Jurkat, Clone E6-1 (cell line): ENCODE results near the gene MGAT4A.
"Not testable (repeated sequence)": the region's sequence is repeated elsewhere in the genome, so short reads cannot be mapped to it uniquely, and the experiment has no call there.

Experiments
- DNase-seq: peaks from one replicate; pipeline ENCODE4 v3.0.0-alpha.2; 2011; ENCODE audit warnings: low read depth, low spot score
- H3K4me3 ChIP-seq: 2 replicates; pipeline ENCODE4 v1.5.1; 2011; ENCODE audit warnings: mild to moderate bottlenecking, low read length, control low read depth, moderate library complexity

MGAT4A gene

DNA sequence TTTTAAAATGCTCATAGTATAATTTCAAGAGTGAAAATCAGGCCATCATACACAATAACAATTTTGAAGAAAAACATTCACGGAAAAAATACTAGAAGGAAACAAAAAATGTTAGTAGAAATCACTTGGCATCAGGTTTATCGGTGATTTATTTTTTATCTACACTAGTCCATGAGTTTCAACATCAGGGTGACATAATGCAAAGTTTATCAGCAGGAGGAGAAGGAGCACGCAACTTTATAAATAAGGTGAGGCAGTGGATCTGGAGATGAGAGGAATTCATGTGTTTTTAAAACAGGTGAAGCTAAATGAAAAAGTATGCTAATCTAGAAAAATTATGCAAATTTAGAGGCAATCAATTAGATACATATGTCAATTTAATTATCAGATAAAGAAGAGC, 54.2 kb downstream of the MGAT4A start:
- DNase-seq = no peak
- no peak overlapping the region for H3K4me3 ChIP-seq

GRCh38 chr2:98674233-98674964, 56.5 kb downstream of the MGAT4A start:
- no peak for DNase-seq
- H3K4me3 ChIP-seq = no peak overlapping the region

- no peak overlapping the region for H3K4me3 ChIP-seq
- no peak for DNase-seq
Measured at GRCh38 chr2:98669675-98670074, 61.3 kb downstream of the MGAT4A start.

GRCh38 chr2:98665677-98666076, 65.3 kb downstream of the MGAT4A start:
- no peak for DNase-seq
- H3K4me3 ChIP-seq = no peak overlapping the region

GRCh38 chr2:98664323-98664722, 66.6 kb downstream of the MGAT4A start:
- peak; percentile 93 for DNase-seq
- peak overlapping the region; percentile 1; the same call in 1 of the 2 replicates for H3K4me3 ChIP-seq

GRCh38 chr2:98663511-98664090, 67.3 kb downstream of the MGAT4A start:
- DNase-seq = peak; percentile 85
- peak overlapping the region; percentile 30 for H3K4me3 ChIP-seq

- H3K4me3 ChIP-seq = peak overlapping the region; percentile 46
- not testable (repeated sequence) for DNase-seq
Measured at GRCh38 chr2:98659491-98659840, 71.5 kb downstream of the MGAT4A start.

- peak; percentile 53 for DNase-seq
- H3K4me3 ChIP-seq = peak overlapping the region; percentile 46
Measured at GRCh38 chr2:98658816-98659490, 72.0 kb downstream of the MGAT4A start.

DNA sequence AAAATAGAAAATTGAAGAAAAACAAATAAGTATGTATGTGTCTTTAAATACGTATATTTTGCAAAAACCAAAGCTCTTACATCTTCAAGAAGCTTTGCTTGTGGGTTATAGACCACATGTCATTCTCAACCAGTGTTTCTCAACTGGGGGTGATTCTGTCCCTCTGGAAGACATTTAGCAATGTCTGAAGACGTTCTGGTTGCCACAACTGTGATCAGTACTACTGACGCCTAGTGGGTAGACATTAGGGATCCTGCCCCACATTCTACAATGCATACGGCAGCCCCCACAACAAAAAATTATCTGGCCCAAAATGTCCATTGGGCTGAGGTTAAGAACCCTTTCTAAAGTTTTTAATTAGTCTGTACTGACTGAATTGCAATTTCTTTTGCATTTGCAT, 74.1 kb downstream of the MGAT4A start:
- DNase-seq = peak; percentile 90
- H3K4me3 ChIP-seq = peak overlapping the region; percentile 21; the same call in 1 of the 2 replicates

DNA sequence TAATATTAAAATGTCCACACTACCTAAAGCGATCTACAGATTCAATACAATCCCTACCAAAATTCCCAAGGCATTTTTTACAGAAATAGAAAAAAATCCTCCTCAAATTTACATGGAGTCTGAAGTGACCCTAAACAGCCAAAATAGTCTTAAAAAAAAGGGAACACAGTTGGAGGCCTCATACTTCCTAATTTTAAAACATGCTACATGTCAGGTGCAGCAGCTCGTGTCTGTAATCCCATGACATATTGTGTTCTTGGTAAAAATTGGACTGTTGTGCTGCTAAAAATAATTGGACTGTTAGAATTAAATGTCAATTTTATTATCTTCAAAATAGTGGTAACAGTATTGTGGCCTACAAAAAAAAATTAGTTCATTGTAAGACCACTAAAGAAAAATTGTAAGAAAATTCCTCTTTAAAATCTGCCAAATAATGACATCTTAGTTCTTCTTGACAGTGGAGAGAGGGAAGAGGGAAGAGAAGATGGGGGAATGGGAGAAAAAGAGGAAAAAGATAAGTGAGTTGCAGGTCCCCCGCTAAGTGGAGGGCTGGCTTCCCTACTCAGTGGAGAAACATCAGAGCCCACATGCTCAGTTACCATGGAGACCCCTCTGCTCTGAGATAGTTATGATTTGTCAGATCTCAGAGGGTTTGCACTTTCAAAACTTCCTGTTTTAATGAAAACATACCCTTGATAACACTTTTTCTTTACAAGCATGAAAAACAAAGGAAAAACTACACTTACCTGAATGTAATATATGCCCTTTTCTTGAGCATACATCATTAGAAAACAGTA, 76.0 kb downstream of the MGAT4A start:
- no peak overlapping the region for H3K4me3 ChIP-seq
- peak; percentile 86 for DNase-seq

- H3K4me3 ChIP-seq = no peak overlapping the region
- no peak for DNase-seq
Measured at GRCh38 chr2:98650998-98651397, 79.9 kb downstream of the MGAT4A start.

GRCh38 chr2:98649992-98650375, 80.9 kb downstream of the MGAT4A start:
- no peak overlapping the region for H3K4me3 ChIP-seq
- no peak for DNase-seq

DNA sequence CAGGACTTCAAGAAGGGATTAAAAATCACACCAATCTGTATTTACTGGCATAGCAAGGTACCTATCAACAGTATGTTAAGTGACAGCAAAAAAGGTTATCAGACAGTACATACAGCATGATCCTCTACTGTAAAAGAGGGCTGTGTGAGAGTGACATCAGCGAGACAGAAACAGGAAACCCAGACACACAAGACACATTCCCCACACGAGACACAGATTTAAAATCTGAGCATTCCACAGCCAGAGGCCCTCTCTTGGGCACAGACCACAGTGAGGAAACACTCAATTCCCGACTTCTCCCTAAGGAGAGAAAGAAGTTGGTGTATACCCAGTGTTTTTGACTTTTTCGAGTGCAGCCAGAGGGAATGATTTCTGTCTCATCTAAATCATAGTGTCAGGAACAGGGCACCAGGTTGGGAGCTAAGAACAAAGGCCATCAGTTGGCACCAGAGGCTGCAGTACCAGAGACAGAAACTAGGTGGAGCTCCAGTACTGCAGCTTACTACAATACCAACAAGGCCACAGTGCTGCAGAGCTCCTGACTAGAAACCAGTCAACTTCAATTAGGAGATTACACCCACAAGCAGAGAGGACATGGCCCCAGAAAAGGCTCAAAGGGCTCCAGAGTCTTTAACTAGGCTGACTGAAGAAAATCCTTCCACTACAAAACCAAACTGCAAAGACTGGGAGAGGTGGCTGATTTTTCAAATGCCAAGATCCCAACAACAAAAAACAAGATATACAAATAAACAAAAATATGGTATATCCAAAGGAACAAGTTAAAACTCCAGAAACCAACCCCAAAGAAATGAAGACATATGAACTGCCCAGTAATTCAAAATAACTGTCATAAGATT, 81.6 kb downstream of the MGAT4A start:
- DNase-seq = peak; percentile 94
- no peak overlapping the region for H3K4me3 ChIP-seq

DNA sequence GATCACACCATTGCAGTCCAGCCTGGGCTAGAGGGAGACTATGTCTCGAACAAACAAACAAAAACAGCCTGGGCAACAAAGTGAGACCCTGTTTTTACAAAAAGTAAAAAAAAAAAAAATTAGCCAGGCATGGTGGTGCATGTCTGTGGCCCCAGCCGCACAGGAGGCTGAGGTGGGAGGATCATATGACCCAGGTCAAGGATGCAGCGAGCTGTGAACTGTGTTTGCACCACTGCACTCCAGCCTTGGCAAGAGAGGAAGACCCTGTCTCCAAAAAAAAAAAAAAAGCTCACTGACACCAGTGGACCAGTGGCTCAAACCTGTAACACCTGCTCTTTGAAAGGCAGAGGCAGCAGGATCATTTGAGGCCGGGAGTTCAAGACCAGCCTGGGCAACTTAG, 82.5 kb downstream of the MGAT4A start:
- H3K4me3 ChIP-seq = no peak overlapping the region
- DNase-seq = no peak

- DNase-seq = no peak
- H3K4me3 ChIP-seq = no peak overlapping the region
Measured at GRCh38 chr2:98647636-98648035, 83.3 kb downstream of the MGAT4A start.

DNA sequence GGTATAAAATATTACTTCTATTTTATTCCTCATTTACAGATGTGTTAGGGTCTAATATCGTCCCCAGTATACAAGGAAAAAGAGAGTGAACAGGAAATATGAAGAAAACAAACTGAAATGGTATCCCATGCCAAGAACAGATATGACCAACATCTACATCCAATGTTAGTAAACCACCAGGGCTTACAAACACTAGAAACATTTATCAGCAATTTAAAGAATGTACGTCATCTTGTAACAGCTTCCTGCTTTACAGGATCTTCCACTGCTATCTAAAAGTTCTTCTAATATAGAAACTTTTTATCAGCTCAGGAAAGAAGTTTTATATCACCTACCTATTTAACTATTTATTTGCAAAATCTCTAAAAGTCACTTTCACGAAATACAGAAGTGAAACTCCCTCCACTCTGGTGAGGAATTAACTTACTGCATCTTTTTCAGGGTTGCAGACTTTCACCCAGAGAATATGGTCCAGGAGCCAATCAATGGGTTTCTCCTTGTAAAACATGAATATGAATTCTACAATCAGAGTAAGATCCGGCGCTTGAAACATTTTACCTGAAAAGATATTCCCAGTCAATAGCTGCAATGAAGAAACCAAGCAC, 87.3 kb downstream of the MGAT4A start:
- H3K4me3 ChIP-seq = no peak overlapping the region
- DNase-seq = no peak

DNA sequence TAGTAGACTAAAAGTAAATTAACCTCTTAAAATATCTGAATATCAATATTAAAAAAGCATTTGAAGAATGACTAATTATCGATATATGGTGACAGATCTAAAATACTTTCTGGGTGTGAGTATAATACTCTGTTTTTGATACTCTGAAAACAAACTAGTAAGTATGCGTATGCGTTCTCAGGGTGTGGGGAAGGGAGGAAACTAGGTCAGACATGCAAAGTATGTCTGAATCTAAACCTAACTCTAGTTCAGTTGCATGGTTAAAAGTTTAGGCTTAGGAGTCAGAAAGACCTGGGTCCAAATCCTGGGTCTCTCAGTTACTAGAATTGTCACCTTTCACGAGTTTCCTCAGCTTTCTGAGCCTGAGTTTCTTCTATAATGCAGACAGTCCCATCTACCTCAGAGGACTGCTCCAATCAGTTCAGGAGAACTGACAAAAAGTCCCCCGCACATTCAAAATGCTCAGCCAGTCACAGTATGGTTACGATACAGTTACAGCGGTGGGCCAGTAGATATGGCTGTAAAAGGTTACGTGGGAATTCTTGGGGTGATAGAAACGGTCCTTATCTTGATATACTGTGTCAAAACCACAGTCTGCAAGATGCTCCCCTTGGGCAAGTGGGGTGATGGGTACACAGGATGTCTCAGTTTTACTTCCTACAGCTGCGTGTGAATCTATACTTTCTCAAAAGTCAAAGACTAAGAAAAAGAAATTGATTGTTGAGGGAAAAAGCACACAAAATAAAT, 93.4 kb downstream of the MGAT4A start:
- peak overlapping the region; percentile 21 for H3K4me3 ChIP-seq
- DNase-seq = peak; percentile 83
